DND-41 (cell line): ENCODE results near the gene NFIB.

Experiments used
- ATAC-seq: fragments of 200-7000 bp; cut with Tn5 transposase; 3 replicates; pipeline ENCODE4 v1.9.1; 2021; ENCODE audit warnings: low read depth; ENCODE audit not compliant: insufficient read depth
- DNase-seq: peaks from one replicate; pipeline ENCODE4 v3.0.0-alpha.2; 2020
- H2AFZ ChIP-seq: 2 replicates; pipeline ENCODE4 v1.6.0; 2012; ENCODE audit warnings: low read depth, low read length
- H3K27ac ChIP-seq: 2 replicates; pipeline ENCODE4 v1.5.1; 2012; ENCODE audit warnings: low read length, inconsistent platforms
- H3K27me3 ChIP-seq: fragments of 200-600 bp; sonication (generic); 2 replicates; pipeline ENCODE4 v1.6.0; 2012; ENCODE audit warnings: low read length, mild to moderate bottlenecking, inconsistent platforms; ENCODE audit not compliant: insufficient read depth, poor library complexity
- H3K36me3 ChIP-seq: 2 replicates; pipeline ENCODE4 v1.5.1; 2012; ENCODE audit warnings: low read length, inconsistent platforms; ENCODE audit not compliant: insufficient read depth
- H3K4me1 ChIP-seq: 2 replicates; pipeline ENCODE4 v1.5.1; 2012; ENCODE audit warnings: mild to moderate bottlenecking, low read length; ENCODE audit not compliant: insufficient read depth
- H3K4me2 ChIP-seq: 2 replicates; pipeline ENCODE4 v1.6.0; 2012; ENCODE audit warnings: mild to moderate bottlenecking, moderate library complexity, low read length, inconsistent platforms; ENCODE audit not compliant: insufficient read depth
- H3K4me3 ChIP-seq, 2 experiments: fragments of 200-600 bp in 1 of 2; shearing (Covaris generic) in 1 of 2; 2 replicates each; pipeline ENCODE4 v1.5.1; 2012 to 2016; ENCODE audit warnings: inconsistent platforms in 2 of 2, low read length in 2 of 2, mild to moderate bottlenecking in 2 of 2, low read depth in 1 of 2, moderate library complexity in 1 of 2
- H3K79me2 ChIP-seq: 2 replicates; pipeline ENCODE4 v1.6.0; 2012; ENCODE audit warnings: low read length, inconsistent platforms; ENCODE audit not compliant: insufficient read depth
- H3K9ac ChIP-seq: 2 replicates; pipeline ENCODE4 v1.6.0; 2012; ENCODE audit warnings: low read depth, mild to moderate bottlenecking, inconsistent platforms, low read length, moderate library complexity
- H3K9me3 ChIP-seq: 2 replicates; pipeline ENCODE4 v1.5.1; 2012; ENCODE audit warnings: low read length, moderate library complexity, mild to moderate bottlenecking, inconsistent platforms; ENCODE audit not compliant: insufficient read depth, severe bottlenecking
- H4K20me1 ChIP-seq: 2 replicates; pipeline ENCODE4 v1.6.0; 2012; ENCODE audit warnings: low read length; ENCODE audit not compliant: insufficient read depth
- EZH2 ChIP-seq: IDR thresholded peaks from 3 replicates; pipeline ENCODE4 v1.6.1; 2012; ENCODE audit warnings: borderline replicate concordance, low read depth, mild to moderate bottlenecking, moderate library complexity, low read length, inconsistent platforms; ENCODE audit not compliant: severe bottlenecking
- TF ChIP-seq, protein P1 (sequence below): IDR thresholded peaks from 2 replicates; pipeline ENCODE4 v1.5.1; 2012; ENCODE audit warnings: borderline replicate concordance, low read length, moderate library complexity, mild to moderate bottlenecking; ENCODE audit not compliant: poor library complexity, severe bottlenecking; ENCODE audit errors: extremely low read depth

Gene NFIB

DNA sequence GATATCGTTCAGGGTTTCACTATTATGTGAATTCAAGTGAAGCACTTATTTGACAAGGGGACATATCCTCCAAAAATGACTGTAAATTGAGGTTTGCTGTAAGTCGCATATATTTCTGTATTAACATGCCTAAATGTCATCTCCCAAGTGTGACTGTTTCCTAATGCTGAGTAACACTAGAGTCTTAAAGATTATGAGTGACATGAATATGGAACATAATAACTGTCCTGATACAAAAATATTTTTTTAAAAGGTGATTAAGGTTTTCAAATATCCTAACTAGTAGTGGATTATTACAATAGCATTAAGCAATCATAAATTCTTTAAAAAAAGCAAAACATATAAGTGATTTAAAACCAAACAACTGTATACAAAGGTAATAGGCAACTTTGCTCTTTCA is 3.6 kb downstream of the NFIB start:
- no peak overlapping the region for H3K4me3 ChIP-seq
- H3K79me2 ChIP-seq, result no peaks in the 10 kb centered on the region
- H3K27ac ChIP-seq, result no peak overlapping the region
- no peak overlapping the region for H3K9ac ChIP-seq
- H3K36me3 ChIP-seq, result no peaks in the 10 kb centered on the region
- H3K4me1 ChIP-seq, result no peaks in the 10 kb centered on the region; the same call in 1 of the 2 replicates
- DNase-seq (no peak), ATAC-seq (no peak)
- H2AFZ ChIP-seq, result no peak overlapping the region
- H3K27me3 ChIP-seq, result no peaks in the 10 kb centered on the region
- TF ChIP-seq EZH2, result no peak
- TF ChIP-seq, protein P1, sequence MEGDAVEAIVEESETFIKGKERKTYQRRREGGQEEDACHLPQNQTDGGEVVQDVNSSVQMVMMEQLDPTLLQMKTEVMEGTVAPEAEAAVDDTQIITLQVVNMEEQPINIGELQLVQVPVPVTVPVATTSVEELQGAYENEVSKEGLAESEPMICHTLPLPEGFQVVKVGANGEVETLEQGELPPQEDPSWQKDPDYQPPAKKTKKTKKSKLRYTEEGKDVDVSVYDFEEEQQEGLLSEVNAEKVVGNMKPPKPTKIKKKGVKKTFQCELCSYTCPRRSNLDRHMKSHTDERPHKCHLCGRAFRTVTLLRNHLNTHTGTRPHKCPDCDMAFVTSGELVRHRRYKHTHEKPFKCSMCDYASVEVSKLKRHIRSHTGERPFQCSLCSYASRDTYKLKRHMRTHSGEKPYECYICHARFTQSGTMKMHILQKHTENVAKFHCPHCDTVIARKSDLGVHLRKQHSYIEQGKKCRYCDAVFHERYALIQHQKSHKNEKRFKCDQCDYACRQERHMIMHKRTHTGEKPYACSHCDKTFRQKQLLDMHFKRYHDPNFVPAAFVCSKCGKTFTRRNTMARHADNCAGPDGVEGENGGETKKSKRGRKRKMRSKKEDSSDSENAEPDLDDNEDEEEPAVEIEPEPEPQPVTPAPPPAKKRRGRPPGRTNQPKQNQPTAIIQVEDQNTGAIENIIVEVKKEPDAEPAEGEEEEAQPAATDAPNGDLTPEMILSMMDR, result no peak
- H4K20me1 ChIP-seq, result no peaks in the 10 kb centered on the region
- H3K9me3 ChIP-seq, result no peaks in the 10 kb centered on the region
- no peak overlapping the region for H3K4me2 ChIP-seq

GRCh38 chr9:14309403-14309802 is 4.5 kb downstream of the NFIB start:
- H3K36me3 ChIP-seq, result no peaks in the 10 kb centered on the region
- H3K4me3 ChIP-seq, result no peak overlapping the region
- DNase-seq, result peak; percentile 7
- H2AFZ ChIP-seq, result no peak overlapping the region
- H3K4me1 ChIP-seq, result no peaks in the 10 kb centered on the region; the same call in 1 of the 2 replicates
- no peaks in the 10 kb centered on the region for H3K79me2 ChIP-seq
- TF ChIP-seq, protein P1, result no peak
- TF ChIP-seq EZH2, result no peak
- H3K4me2 ChIP-seq, result no peak overlapping the region
- H3K27me3 ChIP-seq, result no peaks in the 10 kb centered on the region
- H3K9me3 ChIP-seq, result no peaks in the 10 kb centered on the region
- peak; percentile 82 for ATAC-seq
- H3K9ac ChIP-seq, result no peak overlapping the region
- no peaks in the 10 kb centered on the region for H4K20me1 ChIP-seq
- no peak overlapping the region for H3K27ac ChIP-seq

DNA sequence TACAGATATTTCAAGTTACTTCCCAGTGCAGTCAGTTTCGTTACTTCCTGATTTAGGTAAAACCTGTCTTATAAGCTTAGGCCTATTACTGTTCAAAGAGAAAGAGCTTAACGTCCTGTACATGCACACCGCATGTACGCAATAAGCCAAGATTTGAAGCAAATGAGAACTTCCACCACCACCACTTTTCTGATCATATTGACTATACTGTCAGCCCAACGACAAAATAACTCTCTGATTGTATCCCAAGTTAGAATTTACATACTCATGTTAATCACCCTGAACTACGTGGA is 5.1 kb downstream of the NFIB start:
- no peak overlapping the region for H3K4me3 ChIP-seq
- H3K27ac ChIP-seq, result no peak overlapping the region
- no peak for TF ChIP-seq EZH2
- TF ChIP-seq, protein P1, result no peak
- H3K79me2 ChIP-seq, result no peaks in the 10 kb centered on the region
- H3K9me3 ChIP-seq, result no peaks in the 10 kb centered on the region
- H3K27me3 ChIP-seq, result no peaks in the 10 kb centered on the region
- no peaks in the 10 kb centered on the region for H3K36me3 ChIP-seq
- H3K4me1 ChIP-seq, result no peaks in the 10 kb centered on the region; the same call in 1 of the 2 replicates
- DNase-seq (no peak), ATAC-seq (no peak)
- no peak overlapping the region for H2AFZ ChIP-seq
- no peak overlapping the region for H3K9ac ChIP-seq
- H4K20me1 ChIP-seq, result no peaks in the 10 kb centered on the region
- H3K4me2 ChIP-seq, result no peak overlapping the region
